Activated naive CD8-positive, alpha-beta T cell (primary cell): ENCODE results near the gene TM7SF3.

Experiments
- H3K27ac Mint-ChIP-seq: one replicate; pipeline ENCODE4 v1.8.0; 2021; ENCODE audit warnings: mixed read lengths
- H3K27me3 Mint-ChIP-seq: one replicate; pipeline ENCODE4 v1.8.0; 2021; ENCODE audit warnings: mixed read lengths
- H3K36me3 Mint-ChIP-seq: one replicate; pipeline ENCODE4 v1.8.0; 2021; ENCODE audit warnings: mixed read lengths
- H3K4me1 Mint-ChIP-seq: one replicate; pipeline ENCODE4 v1.8.0; 2021; ENCODE audit warnings: low read depth, mixed read lengths
- H3K4me3 Mint-ChIP-seq: one replicate; pipeline ENCODE4 v1.8.0; 2021; ENCODE audit warnings: mild to moderate bottlenecking, mixed read lengths
- H3K9me3 Mint-ChIP-seq: one replicate; pipeline ENCODE4 v1.8.0; 2021; ENCODE audit warnings: low read depth, mixed read lengths

TM7SF3 gene

DNA sequence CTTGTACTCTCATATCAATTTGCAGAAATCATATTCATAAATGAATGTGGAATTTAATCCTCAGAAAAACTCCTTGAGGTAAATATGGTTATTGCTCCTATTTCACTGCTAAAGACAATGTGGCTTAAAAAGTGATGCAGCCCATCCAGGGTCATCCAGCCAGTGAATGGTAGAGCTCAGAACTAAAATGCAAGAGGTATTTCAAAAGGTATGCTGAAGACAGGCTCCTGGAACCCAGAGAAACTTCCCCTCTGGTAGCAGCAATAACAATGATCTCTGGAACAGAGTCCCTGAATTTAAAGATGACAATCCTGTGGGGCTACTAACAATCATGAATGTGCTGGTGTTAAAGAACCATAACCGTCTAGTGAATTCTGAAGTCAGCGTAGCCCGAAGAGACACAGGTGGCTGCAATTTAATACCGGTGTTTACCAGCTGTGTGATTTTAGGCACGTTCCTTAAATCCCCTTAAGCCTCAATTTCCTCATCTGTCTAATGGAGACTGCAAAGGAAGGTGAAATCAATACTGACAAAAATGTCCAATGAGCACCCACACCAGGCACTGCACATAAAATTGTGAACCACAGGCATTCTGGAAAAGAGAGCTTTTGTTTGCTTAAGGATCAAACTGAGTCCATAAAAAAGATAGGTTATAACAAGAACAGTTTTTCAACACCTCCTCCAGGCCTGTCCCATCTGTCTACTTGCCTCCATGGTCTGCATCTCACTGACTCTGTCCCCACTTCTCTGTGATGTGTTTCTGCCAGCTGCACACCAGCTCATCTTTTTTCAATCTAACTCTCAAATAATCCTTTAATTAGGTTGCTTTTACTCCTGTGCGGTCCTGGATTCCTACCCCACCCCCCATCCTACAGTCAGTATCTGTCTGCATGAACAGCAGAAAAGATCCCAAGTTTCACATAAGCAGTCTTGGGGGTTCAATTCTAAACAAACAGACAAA lies 10.5 kb downstream of the TM7SF3 start:
- Mint-ChIP-seq H3K4me3 (no peak overlapping the region), H3K4me1 (peaks cover 17% of the 10 kb centered on the region), H3K27me3 (no peaks in the 10 kb centered on the region), H3K27ac (no peak overlapping the region), H3K36me3 (peaks cover 7% of the 10 kb centered on the region), H3K9me3 (no peaks in the 10 kb centered on the region)

DNA sequence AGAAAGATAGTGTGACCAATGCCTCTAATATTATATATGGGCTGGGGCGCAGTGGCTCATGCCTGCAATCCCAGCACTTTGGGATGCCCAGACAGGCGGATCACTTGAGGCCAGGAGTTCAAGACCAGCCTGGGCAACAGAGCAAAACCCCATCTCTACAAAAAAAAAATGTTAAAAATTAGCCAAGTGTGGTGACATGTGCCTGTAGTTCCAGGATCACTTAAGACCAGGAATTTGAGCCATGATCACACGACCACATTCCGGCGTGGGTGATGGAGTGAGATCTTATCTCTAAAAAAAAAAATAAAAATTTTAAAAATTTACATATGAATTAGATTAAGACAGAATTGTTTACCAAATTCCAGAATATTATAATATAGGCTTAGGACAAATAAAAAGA lies 12.0 kb downstream of the TM7SF3 start:
- Mint-ChIP-seq H3K4me3 (no peak overlapping the region), H3K4me1 (peaks cover 11% of the 10 kb centered on the region), H3K27ac (no peak overlapping the region), H3K27me3 (no peaks in the 10 kb centered on the region), H3K9me3 (no peaks in the 10 kb centered on the region), H3K36me3 (peaks cover 10% of the 10 kb centered on the region)

DNA sequence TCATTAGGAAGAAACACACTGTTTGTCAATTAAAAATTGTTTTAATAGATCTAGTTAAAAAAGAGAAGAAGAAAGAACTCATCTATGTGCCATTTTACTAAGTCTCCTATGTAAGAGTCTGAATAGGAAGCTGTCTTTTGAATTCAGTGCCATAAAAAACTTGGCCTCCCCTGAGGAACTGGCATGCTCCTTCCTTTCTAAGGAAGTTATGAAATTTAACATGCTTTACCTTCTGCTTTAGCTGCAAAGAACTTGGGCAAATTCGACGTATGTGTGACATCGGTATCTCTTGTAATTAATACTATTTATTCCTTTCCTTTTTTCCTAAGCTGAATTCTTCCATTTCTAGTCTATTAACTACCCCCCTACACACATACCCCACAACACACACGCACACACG lies 12.5 kb downstream of the TM7SF3 start:
- Mint-ChIP-seq H3K4me3 (no peak overlapping the region), H3K4me1 (peaks cover 9% of the 10 kb centered on the region), H3K9me3 (no peaks in the 10 kb centered on the region), H3K27me3 (no peaks in the 10 kb centered on the region), H3K36me3 (peaks cover 10% of the 10 kb centered on the region), H3K27ac (no peak overlapping the region)

DNA sequence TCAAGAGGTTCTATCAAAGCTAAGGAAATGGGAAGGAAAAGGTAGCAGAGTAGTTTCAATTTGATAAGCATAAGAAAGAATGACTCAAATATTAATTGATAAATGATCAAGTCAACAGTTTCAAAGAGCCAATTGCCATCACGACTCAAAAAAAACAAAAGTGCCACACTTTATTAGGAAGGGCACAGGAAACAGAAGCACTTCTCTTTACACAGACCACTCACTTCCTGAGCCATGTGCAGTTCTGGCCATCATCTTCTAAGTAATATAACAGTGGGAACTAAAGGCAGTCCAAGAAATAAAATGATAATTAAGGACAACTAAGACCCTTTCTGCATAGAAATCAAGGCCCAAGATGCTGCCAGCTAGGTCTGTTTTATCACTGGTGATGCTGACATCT lies 13.2 kb downstream of the TM7SF3 start:
- Mint-ChIP-seq H3K4me3 (no peak overlapping the region), H3K27ac (no peak overlapping the region), H3K36me3 (peaks cover 12% of the 10 kb centered on the region), H3K9me3 (no peaks in the 10 kb centered on the region), H3K4me1 (peaks cover 9% of the 10 kb centered on the region), H3K27me3 (no peaks in the 10 kb centered on the region)

DNA sequence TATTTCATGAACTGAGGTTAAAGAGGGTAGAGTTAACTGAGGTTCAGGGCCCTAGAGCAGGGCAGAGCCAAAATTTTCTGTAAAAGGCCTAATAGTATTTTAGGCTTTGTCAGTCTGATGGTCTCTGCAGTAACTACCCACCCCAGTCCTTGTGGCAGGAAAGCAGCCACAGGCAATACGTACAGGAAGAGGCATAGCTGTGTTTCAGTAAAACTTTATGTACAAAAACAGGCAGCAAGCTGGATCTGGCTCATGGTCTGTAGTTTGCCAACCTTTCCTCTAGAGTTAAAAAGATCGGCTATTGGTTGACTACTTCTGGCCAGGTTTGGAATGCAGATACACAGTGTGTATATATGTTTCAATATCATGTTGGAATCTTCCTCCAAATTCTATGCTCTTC lies 17.2 kb downstream of the TM7SF3 start:
- no peaks in the 10 kb centered on the region for H3K27me3 Mint-ChIP-seq
- H3K9me3 Mint-ChIP-seq = no peaks in the 10 kb centered on the region
- no peak overlapping the region for H3K27ac Mint-ChIP-seq
- no peak overlapping the region for H3K4me3 Mint-ChIP-seq
- peaks cover 23% of the 10 kb centered on the region for H3K36me3 Mint-ChIP-seq
- peaks cover 2% of the 10 kb centered on the region for H3K4me1 Mint-ChIP-seq

DNA sequence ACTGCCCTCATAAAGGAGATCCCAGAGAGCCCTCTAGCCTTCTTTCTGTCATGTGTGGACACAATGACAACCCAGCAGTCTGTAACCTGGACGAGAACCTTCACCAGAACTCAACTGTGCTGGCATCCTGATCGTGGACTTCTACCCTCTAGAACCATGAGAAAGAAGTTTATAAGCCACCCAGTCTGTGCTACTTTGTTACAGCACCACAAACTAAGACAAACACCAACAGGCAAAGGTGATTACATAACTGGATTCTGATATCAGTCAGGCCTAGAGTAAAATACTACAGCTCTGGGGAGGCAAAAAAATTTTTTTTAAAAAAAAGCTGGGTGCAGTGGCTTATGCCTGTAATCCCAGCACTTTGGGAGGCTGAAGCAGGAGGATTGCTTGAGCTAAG lies 18.5 kb downstream of the TM7SF3 start:
- Mint-ChIP-seq H3K9me3 (no peaks in the 10 kb centered on the region), H3K36me3 (peaks cover 23% of the 10 kb centered on the region), H3K27me3 (no peaks in the 10 kb centered on the region), H3K4me1 (peaks cover under 1% of the 10 kb centered on the region), H3K4me3 (no peak overlapping the region), H3K27ac (no peak overlapping the region)

DNA sequence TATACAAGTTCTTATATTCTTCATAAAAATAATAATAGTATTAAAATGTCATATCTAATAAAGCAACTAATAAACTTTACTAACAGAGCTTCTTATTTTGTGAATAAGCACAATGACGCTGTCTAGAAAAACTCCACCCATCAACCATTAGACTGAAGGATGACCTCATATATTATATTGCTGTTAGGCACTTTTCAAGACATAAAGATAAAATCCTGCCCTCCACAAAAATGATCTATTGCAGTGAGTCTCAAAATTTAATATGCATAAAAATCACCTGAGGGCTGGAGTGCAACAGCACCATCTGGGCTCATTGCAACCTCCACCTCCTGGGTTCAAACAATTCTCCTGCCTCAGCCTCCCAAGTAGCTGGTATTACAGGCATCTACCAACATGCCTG lies 20.1 kb downstream of the TM7SF3 start:
- H3K4me1 Mint-ChIP-seq = no peaks in the 10 kb centered on the region
- no peaks in the 10 kb centered on the region for H3K9me3 Mint-ChIP-seq
- peaks cover 29% of the 10 kb centered on the region for H3K36me3 Mint-ChIP-seq
- no peak overlapping the region for H3K4me3 Mint-ChIP-seq
- no peaks in the 10 kb centered on the region for H3K27me3 Mint-ChIP-seq
- no peak overlapping the region for H3K27ac Mint-ChIP-seq

DNA sequence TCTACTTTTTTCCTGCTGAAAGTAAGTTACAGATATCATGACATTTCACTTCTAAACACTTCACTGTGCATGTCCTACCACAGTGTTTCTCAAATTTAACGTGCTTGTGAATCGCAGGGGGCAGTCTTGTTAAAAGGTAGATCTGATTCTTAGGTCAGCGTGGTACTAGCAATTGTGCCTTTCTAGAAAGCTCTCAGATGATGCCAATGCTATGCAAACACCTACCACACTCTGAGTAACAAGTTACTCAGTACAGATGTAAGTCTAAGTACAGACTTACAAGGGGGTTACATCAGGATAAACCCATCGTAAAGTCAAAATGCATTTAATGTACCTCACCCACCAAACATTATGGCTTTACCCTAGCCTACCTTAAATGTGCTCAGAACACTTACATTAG lies 22.4 kb downstream of the TM7SF3 start:
- Mint-ChIP-seq H3K36me3 (peaks cover 34% of the 10 kb centered on the region), H3K27ac (no peak overlapping the region), H3K27me3 (no peaks in the 10 kb centered on the region), H3K9me3 (no peaks in the 10 kb centered on the region), H3K4me1 (no peaks in the 10 kb centered on the region), H3K4me3 (no peak overlapping the region)

DNA sequence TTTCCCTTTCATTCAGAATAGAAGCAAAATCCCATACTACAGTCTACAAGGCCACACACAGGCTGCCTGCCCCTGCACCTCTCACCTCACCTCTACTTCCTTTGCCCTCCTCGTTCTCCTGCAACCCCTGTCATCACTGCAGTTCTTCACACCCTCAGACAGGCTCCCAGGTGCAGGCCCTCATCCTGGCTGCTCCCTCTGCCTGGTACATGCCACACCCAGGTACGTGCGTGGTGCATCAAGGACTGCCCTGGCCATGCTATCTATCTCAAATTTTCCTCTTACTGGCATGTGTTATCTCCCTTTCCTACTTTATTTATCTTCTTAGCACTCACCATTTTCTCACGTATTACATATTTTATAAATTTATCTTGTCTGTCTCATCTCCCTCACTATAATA lies 24.3 kb downstream of the TM7SF3 start:
- H3K4me3 Mint-ChIP-seq = no peak overlapping the region
- peaks cover 37% of the 10 kb centered on the region for H3K36me3 Mint-ChIP-seq
- H3K27me3 Mint-ChIP-seq = no peaks in the 10 kb centered on the region
- no peak overlapping the region for H3K27ac Mint-ChIP-seq
- no peaks in the 10 kb centered on the region for H3K4me1 Mint-ChIP-seq
- H3K9me3 Mint-ChIP-seq = no peaks in the 10 kb centered on the region

DNA sequence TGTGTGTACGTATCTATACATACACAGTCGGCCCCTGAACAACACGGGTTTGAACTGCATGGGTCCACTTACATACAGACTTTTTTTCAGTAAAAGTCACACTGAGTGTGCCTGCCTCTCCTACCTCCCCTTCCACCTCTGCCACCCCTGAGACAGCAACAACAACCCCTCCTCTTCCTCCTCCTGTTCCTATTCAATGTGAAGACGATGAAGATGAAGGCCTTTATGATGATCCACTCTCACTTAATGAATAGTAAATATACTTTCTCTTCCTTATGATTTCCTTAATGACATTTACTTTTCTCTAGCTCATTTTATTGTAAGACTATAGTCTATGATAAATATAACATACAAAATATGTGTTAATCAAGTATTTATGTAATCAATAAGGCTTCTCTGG lies 25.5 kb downstream of the TM7SF3 start:
- no peak overlapping the region for H3K4me3 Mint-ChIP-seq
- peaks cover 40% of the 10 kb centered on the region for H3K36me3 Mint-ChIP-seq

DNA sequence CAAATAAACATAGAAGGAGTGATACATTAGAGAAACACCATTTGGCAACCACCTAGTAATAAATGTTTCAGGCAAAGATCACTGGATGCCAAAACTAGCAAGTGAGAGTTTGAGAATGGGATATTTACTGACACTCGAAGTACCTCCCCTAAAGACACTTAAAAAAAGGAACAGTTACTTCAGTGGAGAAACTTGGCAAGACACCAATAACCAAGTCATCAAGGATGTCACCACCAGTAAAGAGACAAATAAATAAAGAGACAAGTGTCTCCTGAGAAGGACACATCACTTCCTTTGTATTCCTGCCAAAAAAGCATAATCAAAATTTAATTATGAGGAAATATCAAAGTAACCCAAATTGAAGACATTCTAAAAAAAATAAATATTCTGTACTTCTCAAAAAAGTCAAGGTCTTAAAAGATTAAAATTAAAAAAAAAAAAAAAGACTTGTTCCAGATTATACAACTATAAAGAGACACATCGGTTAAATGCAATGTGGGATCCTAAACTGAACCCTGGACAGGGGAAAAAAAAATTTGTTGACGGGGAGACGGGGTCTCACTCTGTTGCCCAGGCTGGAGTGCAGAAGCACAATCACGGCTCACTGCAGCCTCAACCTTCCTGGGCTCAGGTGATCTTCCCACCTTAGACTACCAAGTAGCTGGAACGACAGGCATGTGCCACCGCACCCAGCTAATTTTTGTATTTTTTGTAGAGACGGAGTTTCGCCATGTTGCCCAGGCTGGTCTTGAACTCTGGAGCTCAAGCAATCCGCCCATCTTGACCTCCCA lies 26.4 kb downstream of the TM7SF3 start:
- Mint-ChIP-seq H3K4me1 (no peaks in the 10 kb centered on the region), H3K9me3 (no peaks in the 10 kb centered on the region), H3K27me3 (no peaks in the 10 kb centered on the region), H3K4me3 (no peak overlapping the region), H3K27ac (no peak overlapping the region), H3K36me3 (peaks cover 38% of the 10 kb centered on the region)

More for the DNA sequence above, 25.5 kb downstream of the TM7SF3 start:
- Mint-ChIP-seq H3K9me3 (no peaks in the 10 kb centered on the region), H3K27me3 (no peaks in the 10 kb centered on the region), H3K4me1 (no peaks in the 10 kb centered on the region), H3K27ac (no peak overlapping the region)

DNA sequence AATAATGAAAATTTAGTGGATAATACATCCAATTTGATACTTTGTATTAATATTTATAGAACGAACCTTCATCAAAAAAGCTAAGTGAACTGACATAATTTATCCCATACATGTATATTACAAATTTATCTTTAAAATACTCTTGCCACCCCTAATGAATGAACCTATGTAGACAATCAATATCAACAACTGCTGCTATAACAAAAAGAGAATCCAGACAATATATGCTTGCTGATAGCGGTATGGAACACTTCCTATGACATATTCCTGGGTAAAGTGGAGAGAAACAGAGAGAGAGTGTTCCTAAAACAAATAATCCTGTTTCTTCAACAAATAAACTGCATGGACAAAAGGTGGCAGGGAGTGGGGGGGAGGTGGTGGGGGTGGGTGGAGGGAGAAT lies 31.3 kb downstream of the TM7SF3 start:
- Mint-ChIP-seq H3K4me3 (no peak overlapping the region), H3K4me1 (no peaks in the 10 kb centered on the region), H3K36me3 (peaks cover 32% of the 10 kb centered on the region), H3K27me3 (no peaks in the 10 kb centered on the region), H3K27ac (no peak overlapping the region), H3K9me3 (no peaks in the 10 kb centered on the region)

DNA sequence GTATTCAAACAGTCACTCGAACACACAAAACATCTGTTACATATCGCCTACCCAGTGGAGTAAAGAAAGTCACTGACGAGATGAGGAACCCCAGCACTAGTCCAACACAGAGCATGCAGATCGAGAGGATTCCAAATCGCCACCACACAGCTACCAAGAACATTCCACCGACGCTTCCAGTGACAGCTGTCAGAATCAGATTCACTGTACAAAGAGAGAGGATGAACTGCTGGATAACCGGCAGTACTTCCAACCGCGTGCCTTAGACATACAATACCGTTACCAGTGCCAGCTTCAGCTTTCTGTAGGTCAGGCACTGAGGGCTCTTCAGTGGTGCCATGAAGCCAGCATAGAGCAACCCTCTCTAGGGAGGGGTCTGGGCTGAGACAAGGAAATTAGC lies 34.5 kb downstream of the TM7SF3 start:
- Mint-ChIP-seq H3K4me1 (no peaks in the 10 kb centered on the region), H3K36me3 (peaks cover 21% of the 10 kb centered on the region), H3K27me3 (no peaks in the 10 kb centered on the region), H3K4me3 (no peak overlapping the region), H3K9me3 (no peaks in the 10 kb centered on the region), H3K27ac (peak overlapping the region; percentile 54)

DNA sequence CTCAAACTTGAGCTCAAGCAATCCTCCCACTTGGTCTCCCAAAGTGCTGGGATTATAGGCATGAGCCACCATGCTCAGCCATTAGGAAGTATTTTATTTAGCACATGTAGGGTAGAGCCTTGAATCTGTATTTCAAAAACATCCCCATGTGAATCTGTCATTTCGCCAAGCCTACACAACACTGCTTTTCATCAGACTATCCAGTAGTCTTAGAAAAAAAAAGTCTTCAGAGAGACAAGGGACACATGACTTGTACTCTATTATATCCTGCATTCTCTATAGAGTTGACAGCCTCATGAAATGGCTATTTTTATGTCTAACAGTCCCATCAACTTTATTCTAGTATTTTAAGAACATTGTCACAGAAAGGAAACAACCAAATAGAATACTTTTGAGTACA lies 35.4 kb downstream of the TM7SF3 start:
- peaks cover 23% of the 10 kb centered on the region for H3K36me3 Mint-ChIP-seq
- H3K27ac Mint-ChIP-seq = no peak overlapping the region
- H3K27me3 Mint-ChIP-seq = no peaks in the 10 kb centered on the region
- H3K9me3 Mint-ChIP-seq = no peaks in the 10 kb centered on the region
- no peaks in the 10 kb centered on the region for H3K4me1 Mint-ChIP-seq
- H3K4me3 Mint-ChIP-seq = no peak overlapping the region

DNA sequence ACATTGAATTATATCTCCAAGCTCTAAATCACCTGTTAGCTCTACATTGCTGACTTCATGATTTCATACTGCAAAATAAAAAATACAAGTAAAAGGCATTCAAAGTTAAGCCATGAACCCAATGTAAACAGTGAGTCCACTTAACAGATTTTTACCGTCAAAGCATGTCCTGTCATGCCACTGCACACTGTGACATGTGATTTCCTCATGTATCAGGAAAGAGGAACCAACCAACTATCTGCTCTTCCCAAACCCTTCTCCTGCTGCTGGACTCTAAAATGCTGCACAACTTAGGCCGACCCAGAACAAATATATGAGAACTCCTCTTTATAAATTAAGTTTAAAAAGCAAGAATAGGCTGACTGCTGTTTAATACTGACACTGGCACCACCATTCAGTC lies 37.5 kb downstream of the TM7SF3 start:
- peak overlapping the region; percentile 24 for H3K27ac Mint-ChIP-seq
- H3K9me3 Mint-ChIP-seq = no peaks in the 10 kb centered on the region
- peaks cover 16% of the 10 kb centered on the region for H3K36me3 Mint-ChIP-seq
- no peaks in the 10 kb centered on the region for H3K27me3 Mint-ChIP-seq
- no peak overlapping the region for H3K4me3 Mint-ChIP-seq
- peaks cover 5% of the 10 kb centered on the region for H3K4me1 Mint-ChIP-seq
